ENCODE results near the gene IQGAP3. TPM values are rescaled to one million over a fixed set of nuclear protein-coding genes. Genes with fewer than 3 reads are reported as not detected.

The IQGAP3 gene
- polyA plus RNA-seq, 3 donors: 0.03 to 0.24 TPM; not detected in 1

GRCh38 chr1:156598125-156598524 is 25.8 kb upstream of the IQGAP3 start:
- Histone ChIP-seq H3K9ac (ENCODE audit: insufficient read depth, low read length, poor library complexity, severe bottlenecking) (no peak overlapping the region), H3K9me3 (replicated peaks in 1 of 2; ENCODE audit: control insufficient read depth in 1 of 2, insufficient read depth in 1 of 2, low read length in 2 of 2) (no peaks in the 10 kb centered on the region), H3K4me2 (replicated peaks; ENCODE audit: extremely low read depth, low read length, poor library complexity, severe bottlenecking) (no peak overlapping the region), H2AFZ (ENCODE audit: insufficient read depth, low read depth, low read length, poor library complexity, severe bottlenecking) (no peak overlapping the region), H3K27ac (ENCODE audit: low read depth in 1 of 2, low read length in 2 of 2) (no peak overlapping the region), H3K4me1 (ENCODE audit: control insufficient read depth in 1 of 2, insufficient read depth in 2 of 2, low read length in 2 of 2) (peaks cover 23 to 26% of the 10 kb centered on the region in 2 donors), H3K79me2 (ENCODE audit: insufficient read depth, low read length) (peaks cover 22% of the 10 kb centered on the region), H4K20me1 (ENCODE audit: insufficient read depth, low read length) (no peaks in the 10 kb centered on the region), H3K36me3 (replicated peaks in 1 of 2; ENCODE audit: control insufficient read depth in 1 of 2, insufficient read depth in 2 of 2, low read length in 2 of 2) (peaks cover 34 to 58% of the 10 kb centered on the region in 2 donors), H3K4me3 (replicated peaks in 1 of 3; ENCODE audit: low read depth in 2 of 3, low read length in 3 of 3) (no peak overlapping the region), H3K27me3 (ENCODE audit: control insufficient read depth in 2 of 2, insufficient read depth in 2 of 2, low read length in 2 of 2) (no peaks in the 10 kb centered on the region)
- Mint-ChIP-seq H3K4me1 (peaks cover 26% of the 10 kb centered on the region), H3K9me3 (no peaks in the 10 kb centered on the region), H3K4me3 (no peak overlapping the region), H3K27me3 (ENCODE audit: low read depth in 3 of 3) (peaks cover 0 to 2% (median 2%) of the 10 kb centered on the region in 3 donors), H3K36me3 (peaks cover 47 to 51% of the 10 kb centered on the region in 2 donors), H3K27ac (peak overlapping the region in 2 of 7 donors; percentile 11 to 37)
- no peak for DNase-seq
- WGBS (ENCODE audit: insufficient coverage): 92% methylated on average over 5 of the region's 5 CpGs
- no peak for TF ChIP-seq CTCF (IDR thresholded peaks at IDR 0.05)
- intact Hi-C loops (cut with micrococcal nuclease): loop anchor here in 1 of 2 donors (5.0 kb wide), 1 partner anchor 121 kb away; no protein-coding TSS in a partner anchor

GRCh38 chr1:156596426-156596825 is 24.1 kb upstream of the IQGAP3 start:
- no peak for TF ChIP-seq CTCF (IDR thresholded peaks at IDR 0.05)
- intact Hi-C loops (cut with micrococcal nuclease): loop anchor here in 1 of 2 donors (5.0 kb wide), 1 partner anchor 119 kb away; no protein-coding TSS in a partner anchor
- Histone ChIP-seq H4K20me1 (ENCODE audit: insufficient read depth, low read length) (no peaks in the 10 kb centered on the region), H3K9ac (ENCODE audit: insufficient read depth, low read length, poor library complexity, severe bottlenecking) (no peak overlapping the region), H2AFZ (ENCODE audit: insufficient read depth, low read depth, low read length, poor library complexity, severe bottlenecking) (no peak overlapping the region), H3K79me2 (ENCODE audit: insufficient read depth, low read length) (peaks cover 26% of the 10 kb centered on the region), H3K36me3 (replicated peaks in 1 of 2; ENCODE audit: control insufficient read depth in 1 of 2, insufficient read depth in 2 of 2, low read length in 2 of 2) (peaks cover 34 to 58% of the 10 kb centered on the region in 2 donors), H3K4me1 (ENCODE audit: control insufficient read depth in 1 of 2, insufficient read depth in 2 of 2, low read length in 2 of 2) (peaks cover 16 to 26% of the 10 kb centered on the region in 2 donors), H3K4me2 (replicated peaks; ENCODE audit: extremely low read depth, low read length, poor library complexity, severe bottlenecking) (no peak overlapping the region), H3K4me3 (replicated peaks in 1 of 3; ENCODE audit: low read depth in 2 of 3, low read length in 3 of 3) (no peak overlapping the region), H3K9me3 (replicated peaks in 1 of 2; ENCODE audit: control insufficient read depth in 1 of 2, insufficient read depth in 1 of 2, low read length in 2 of 2) (no peaks in the 10 kb centered on the region), H3K27me3 (ENCODE audit: control insufficient read depth in 2 of 2, insufficient read depth in 2 of 2, low read length in 2 of 2) (no peaks in the 10 kb centered on the region), H3K27ac (ENCODE audit: low read depth in 1 of 2, low read length in 2 of 2) (no peak overlapping the region)
- 75% methylated on average over 1 of the region's 3 CpGs for WGBS (ENCODE audit: insufficient coverage)
- H3K4me3 Mint-ChIP-seq: no peak overlapping the region
- no peak for DNase-seq
- peaks cover 48 to 51% of the 10 kb centered on the region in 2 donors for H3K36me3 Mint-ChIP-seq
- no peak overlapping the region for H3K27ac Mint-ChIP-seq
- H3K9me3 Mint-ChIP-seq: no peaks in the 10 kb centered on the region
- H3K4me1 Mint-ChIP-seq: peaks cover 24% of the 10 kb centered on the region
- H3K27me3 Mint-ChIP-seq (ENCODE audit: low read depth in 3 of 3): peaks cover 0 to 2% (median 0%) of the 10 kb centered on the region in 3 donors
